Memory B cell (primary cell): ENCODE data around the gene CHRNA4.

Source experiments
- ATAC-seq: fragments of 150-1000 bp; cut with Tn5 transposase; 2 replicates; pipeline ENCODE4 v1.10.0; 2021; ENCODE audit warnings: low read depth, mild to moderate bottlenecking, moderate library complexity
- DNase-seq, 2 donors: peaks; one replicate each; pipeline ENCODE4 v3.0.0; 2022; ENCODE audit warnings: low spot score in 2 of 2
- H3K27ac Mint-ChIP-seq: one replicate; pipeline ENCODE4 v1.8.0; 2022; ENCODE audit warnings: mild to moderate bottlenecking, moderate library complexity, mixed read lengths
- H3K27me3 Mint-ChIP-seq: one replicate; pipeline ENCODE4 v1.8.0; 2022; ENCODE audit warnings: mixed read lengths
- H3K36me3 Mint-ChIP-seq: one replicate; pipeline ENCODE4 v1.8.0; 2022; ENCODE audit warnings: mild to moderate bottlenecking, mixed read lengths
- H3K4me1 Mint-ChIP-seq: one replicate; pipeline ENCODE4 v1.8.0; 2022; ENCODE audit warnings: mixed read lengths
- H3K4me3 Mint-ChIP-seq: one replicate; pipeline ENCODE4 v1.8.0; 2022; ENCODE audit warnings: mild to moderate bottlenecking, moderate library complexity, mixed read lengths
- H3K9me3 Mint-ChIP-seq: one replicate; pipeline ENCODE4 v1.8.0; 2022; ENCODE audit warnings: mixed read lengths

The CHRNA4 gene

GRCh38 chr20:63356931-63357879 is 3.9 kb downstream of the CHRNA4 start:
- no peak overlapping the region for H3K27ac Mint-ChIP-seq
- H3K36me3 Mint-ChIP-seq: no peaks in the 10 kb centered on the region
- DNase-seq (no peak), ATAC-seq (no peak)
- peaks cover 2% of the 10 kb centered on the region for H3K4me1 Mint-ChIP-seq
- no peaks in the 10 kb centered on the region for H3K9me3 Mint-ChIP-seq
- H3K27me3 Mint-ChIP-seq: peaks cover 8% of the 10 kb centered on the region
- H3K4me3 Mint-ChIP-seq: no peak overlapping the region

GRCh38 chr20:63356511-63356910 is 4.6 kb downstream of the CHRNA4 start:
- H3K4me1 Mint-ChIP-seq: no peaks in the 10 kb centered on the region
- peaks cover 8% of the 10 kb centered on the region for H3K27me3 Mint-ChIP-seq
- no peaks in the 10 kb centered on the region for H3K9me3 Mint-ChIP-seq
- ATAC-seq: no peak
- no peak overlapping the region for H3K4me3 Mint-ChIP-seq
- no peaks in the 10 kb centered on the region for H3K36me3 Mint-ChIP-seq
- no peak for DNase-seq
- no peak overlapping the region for H3K27ac Mint-ChIP-seq

GRCh38 chr20:63355781-63356295 is 5.3 kb downstream of the CHRNA4 start:
- Mint-ChIP-seq H3K4me1 (no peaks in the 10 kb centered on the region), H3K27me3 (peaks cover 8% of the 10 kb centered on the region), H3K9me3 (no peaks in the 10 kb centered on the region), H3K36me3 (no peaks in the 10 kb centered on the region), H3K4me3 (no peak overlapping the region), H3K27ac (no peak overlapping the region)
- ATAC-seq (no peak), DNase-seq (no peak)

- DNase-seq (no peak), ATAC-seq (no peak)
- Mint-ChIP-seq H3K9me3 (peaks cover 3% of the 10 kb centered on the region), H3K36me3 (no peaks in the 10 kb centered on the region), H3K4me1 (peaks cover 2% of the 10 kb centered on the region), H3K27me3 (peaks cover 8% of the 10 kb centered on the region), H3K4me3 (no peak overlapping the region), H3K27ac (no peak overlapping the region)
Observed at GRCh38 chr20:63354636-63355350, 6.4 kb downstream of the CHRNA4 start.

- peaks cover 3% of the 10 kb centered on the region for H3K9me3 Mint-ChIP-seq
- peaks cover 2% of the 10 kb centered on the region for H3K4me1 Mint-ChIP-seq
- H3K36me3 Mint-ChIP-seq: no peaks in the 10 kb centered on the region
- no peak for ATAC-seq
- H3K4me3 Mint-ChIP-seq: no peak overlapping the region
- no peak overlapping the region for H3K27ac Mint-ChIP-seq
- H3K27me3 Mint-ChIP-seq: peaks cover 8% of the 10 kb centered on the region
- no peak for DNase-seq
Observed at GRCh38 chr20:63352811-63353221, 8.3 kb downstream of the CHRNA4 start.

- no peak overlapping the region for H3K27ac Mint-ChIP-seq
- peaks cover 3% of the 10 kb centered on the region for H3K9me3 Mint-ChIP-seq
- H3K36me3 Mint-ChIP-seq: no peaks in the 10 kb centered on the region
- H3K4me3 Mint-ChIP-seq: no peak overlapping the region
- peaks cover 2% of the 10 kb centered on the region for H3K4me1 Mint-ChIP-seq
- no peak for DNase-seq
- ATAC-seq: no peak
- H3K27me3 Mint-ChIP-seq: peaks cover 7% of the 10 kb centered on the region
Observed at GRCh38 chr20:63351811-63352591, 9.1 kb downstream of the CHRNA4 start.

- H3K27me3 Mint-ChIP-seq: peaks cover 4% of the 10 kb centered on the region
- no peak overlapping the region for H3K27ac Mint-ChIP-seq
- peaks cover 2% of the 10 kb centered on the region for H3K4me1 Mint-ChIP-seq
- DNase-seq (no peak), ATAC-seq (no peak)
- H3K4me3 Mint-ChIP-seq: no peak overlapping the region
- H3K9me3 Mint-ChIP-seq: peaks cover 3% of the 10 kb centered on the region
- no peaks in the 10 kb centered on the region for H3K36me3 Mint-ChIP-seq
Observed at GRCh38 chr20:63351326-63351700, 9.8 kb downstream of the CHRNA4 start.

- peaks cover 5% of the 10 kb centered on the region for H3K27me3 Mint-ChIP-seq
- no peak overlapping the region for H3K27ac Mint-ChIP-seq
- peaks cover 3% of the 10 kb centered on the region for H3K9me3 Mint-ChIP-seq
- H3K36me3 Mint-ChIP-seq: no peaks in the 10 kb centered on the region
- DNase-seq (no peak), ATAC-seq (no peak)
- H3K4me3 Mint-ChIP-seq: no peak overlapping the region
- H3K4me1 Mint-ChIP-seq: peaks cover 2% of the 10 kb centered on the region
Observed at GRCh38 chr20:63350597-63351325, 10.4 kb downstream of the CHRNA4 start.

- DNase-seq (no peak), ATAC-seq (no peak)
- Mint-ChIP-seq H3K27ac (no peak overlapping the region), H3K27me3 (peaks cover 5% of the 10 kb centered on the region), H3K4me3 (no peak overlapping the region), H3K9me3 (peaks cover 3% of the 10 kb centered on the region), H3K4me1 (peaks cover 2% of the 10 kb centered on the region), H3K36me3 (no peaks in the 10 kb centered on the region)
Observed at GRCh38 chr20:63350196-63350595, 11.0 kb downstream of the CHRNA4 start.

GRCh38 chr20:63349516-63349895 is 11.6 kb downstream of the CHRNA4 start:
- peaks cover 2% of the 10 kb centered on the region for H3K27me3 Mint-ChIP-seq
- peaks cover 2% of the 10 kb centered on the region for H3K4me1 Mint-ChIP-seq
- no peak overlapping the region for H3K27ac Mint-ChIP-seq
- no peaks in the 10 kb centered on the region for H3K36me3 Mint-ChIP-seq
- ATAC-seq (no peak), DNase-seq (no peak)
- no peak overlapping the region for H3K4me3 Mint-ChIP-seq
- H3K9me3 Mint-ChIP-seq: peaks cover 3% of the 10 kb centered on the region

- ATAC-seq (no peak), DNase-seq (no peak)
- Mint-ChIP-seq H3K36me3 (no peaks in the 10 kb centered on the region), H3K27me3 (peaks cover 3% of the 10 kb centered on the region), H3K9me3 (peaks cover 3% of the 10 kb centered on the region), H3K27ac (no peak overlapping the region), H3K4me3 (no peak overlapping the region), H3K4me1 (peaks cover 2% of the 10 kb centered on the region)
Observed at GRCh38 chr20:63348828-63349515, 12.2 kb downstream of the CHRNA4 start.

GRCh38 chr20:63347950-63348827 is 13.0 kb downstream of the CHRNA4 start:
- Mint-ChIP-seq H3K27me3 (peaks cover 4% of the 10 kb centered on the region), H3K27ac (no peak overlapping the region), H3K4me1 (peaks cover 2% of the 10 kb centered on the region), H3K36me3 (no peaks in the 10 kb centered on the region), H3K9me3 (peaks cover 3% of the 10 kb centered on the region), H3K4me3 (no peak overlapping the region)
- DNase-seq (no peak), ATAC-seq (no peak)
